GM18907 (cell line): ENCODE data around the gene UNC5B.

Experiments
- ATAC-seq: cut with Tn5 transposase; IDR thresholded peaks from one replicate; pipeline ENCODE4 v1.9.1; 2021; ENCODE audit warnings: mild to moderate bottlenecking, moderate library complexity; ENCODE audit not compliant: unreplicated experiment

Gene UNC5B

GRCh38 chr10:71222601-71223346 lies 10.4 kb downstream of the UNC5B start:
- ATAC-seq, result no peak

DNA sequence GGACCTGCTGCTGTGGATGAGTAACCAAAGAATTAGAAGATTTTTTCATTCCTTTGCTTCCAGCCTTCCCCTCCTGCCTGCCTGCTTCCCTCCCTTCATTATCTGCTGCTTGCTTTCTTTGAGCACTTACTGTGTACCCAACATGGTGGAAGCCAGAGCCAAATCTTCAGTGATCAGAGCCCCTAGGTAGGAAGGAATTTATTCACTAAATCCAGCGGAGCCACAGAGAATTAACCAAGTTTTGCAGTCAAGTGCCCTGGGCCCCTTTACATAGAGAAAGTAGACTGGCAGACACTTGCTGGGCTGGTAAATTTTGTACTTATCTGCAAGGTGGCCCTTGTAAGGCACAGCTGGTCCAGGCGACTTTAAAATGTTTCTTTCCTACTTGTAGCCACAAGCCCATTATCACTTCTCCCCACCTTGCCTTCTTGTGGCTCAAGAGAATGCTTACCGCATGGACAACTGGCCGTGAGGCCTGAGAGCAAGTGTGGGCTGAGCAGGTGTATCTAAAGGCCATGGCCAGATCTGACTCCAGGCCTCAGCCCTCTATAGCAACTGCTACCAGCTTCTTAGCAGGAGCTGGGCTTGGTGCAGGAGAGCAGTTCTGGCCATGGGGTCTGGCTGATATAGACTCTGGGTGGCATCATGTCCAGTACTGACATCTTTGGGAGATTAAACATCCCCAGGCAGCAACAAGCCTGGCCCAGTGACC lies 11.1 kb downstream of the UNC5B start:
- ATAC-seq, result no peak

- ATAC-seq, result no peak
These were observed 13.1 kb downstream of the UNC5B start for GRCh38 chr10:71225291-71226058.

- no peak for ATAC-seq
These were observed 16.7 kb downstream of the UNC5B start for GRCh38 chr10:71228875-71229675.

DNA sequence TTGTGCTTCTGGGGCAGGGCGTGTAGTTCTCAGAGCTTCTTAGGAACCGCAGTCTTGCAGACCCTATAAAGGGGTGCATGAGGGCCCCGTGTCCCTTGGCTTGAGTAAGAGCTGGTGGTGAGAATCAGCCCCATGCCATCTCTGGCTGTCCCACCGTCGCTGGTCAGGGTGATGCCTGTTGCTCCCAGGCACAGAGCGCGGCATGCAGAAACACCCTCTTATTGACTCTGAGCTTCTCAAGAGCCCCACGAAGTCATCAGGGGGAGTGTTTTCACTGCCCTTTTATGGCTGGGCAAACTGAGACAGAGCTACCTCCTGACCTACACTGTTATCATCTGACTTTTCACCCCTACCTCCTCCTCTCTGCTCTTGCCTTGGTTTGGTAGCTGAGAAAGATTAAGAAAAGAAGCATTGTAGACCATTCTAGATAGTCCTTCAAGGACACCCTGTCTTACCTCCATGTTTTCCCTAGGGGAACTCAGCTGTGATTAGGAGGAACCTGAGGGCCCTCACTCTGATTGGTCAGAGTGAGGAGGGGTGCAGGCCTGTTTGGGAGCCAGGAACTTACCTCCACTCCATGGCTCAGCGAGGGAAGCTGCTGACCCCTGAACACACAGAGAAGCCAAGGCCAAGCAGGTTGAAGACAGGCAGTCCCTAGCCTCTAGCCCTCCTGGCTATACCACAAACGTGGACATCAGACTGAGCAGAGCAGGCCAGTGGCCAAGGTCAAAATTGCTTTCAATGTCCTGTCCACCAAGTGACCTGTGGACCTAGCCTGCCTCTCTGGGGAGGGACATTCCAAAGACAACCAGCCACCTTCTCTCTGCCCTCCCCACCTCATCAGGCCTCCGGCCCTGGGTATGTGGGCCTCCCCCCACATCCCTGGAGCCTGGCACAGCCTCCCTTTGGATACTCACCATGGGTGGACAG lies 17.6 kb downstream of the UNC5B start:
- ATAC-seq, result no peak

- ATAC-seq, result no peak
These were observed 18.3 kb downstream of the UNC5B start for GRCh38 chr10:71230656-71231025.

GRCh38 chr10:71231206-71231605 lies 18.8 kb downstream of the UNC5B start:
- ATAC-seq, result no peak

GRCh38 chr10:71232089-71232998 lies 20.0 kb downstream of the UNC5B start:
- ATAC-seq, result no peak

- ATAC-seq, result no peak
These were observed 21.1 kb downstream of the UNC5B start for GRCh38 chr10:71233482-71233892.

GRCh38 chr10:71234004-71234894 lies 21.9 kb downstream of the UNC5B start:
- ATAC-seq, result no peak

DNA sequence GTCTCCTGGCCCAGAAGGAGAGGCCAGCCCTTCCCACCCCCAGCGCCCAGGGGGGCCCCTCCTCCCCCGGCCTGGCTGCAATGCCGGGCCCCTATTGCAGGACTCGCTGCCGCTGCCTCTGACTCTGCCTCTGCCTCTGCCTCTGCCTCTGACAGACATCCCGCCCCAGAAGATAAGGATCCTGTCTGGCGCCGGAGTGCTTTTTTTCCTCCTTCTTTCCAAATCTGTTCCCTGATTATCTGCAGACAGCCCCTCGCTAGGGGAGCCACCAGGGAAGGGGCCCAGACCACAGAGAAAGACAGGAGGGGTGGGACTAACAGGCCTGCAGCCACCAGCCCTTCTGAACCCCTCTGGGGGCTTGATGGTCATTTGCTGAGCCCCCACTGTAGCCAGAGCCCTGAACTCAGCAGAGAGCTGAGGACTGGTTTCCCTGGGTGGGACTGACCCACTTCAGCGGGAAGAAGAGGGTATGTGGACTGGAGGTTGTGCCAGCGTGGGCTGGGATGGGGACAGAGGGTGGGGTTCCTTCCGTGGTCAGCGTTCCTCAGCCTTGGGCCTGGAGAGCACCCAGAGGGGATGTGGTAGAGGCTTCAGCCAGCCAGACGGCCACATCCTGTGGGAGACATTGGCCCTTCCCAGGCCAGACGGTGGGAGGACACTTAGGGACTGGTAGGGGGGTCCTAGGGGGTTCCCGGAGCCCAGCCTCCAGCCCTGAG lies 22.8 kb downstream of the UNC5B start:
- no peak for ATAC-seq

- ATAC-seq, result no peak
These were observed 23.4 kb downstream of the UNC5B start for GRCh38 chr10:71235808-71236207.

DNA sequence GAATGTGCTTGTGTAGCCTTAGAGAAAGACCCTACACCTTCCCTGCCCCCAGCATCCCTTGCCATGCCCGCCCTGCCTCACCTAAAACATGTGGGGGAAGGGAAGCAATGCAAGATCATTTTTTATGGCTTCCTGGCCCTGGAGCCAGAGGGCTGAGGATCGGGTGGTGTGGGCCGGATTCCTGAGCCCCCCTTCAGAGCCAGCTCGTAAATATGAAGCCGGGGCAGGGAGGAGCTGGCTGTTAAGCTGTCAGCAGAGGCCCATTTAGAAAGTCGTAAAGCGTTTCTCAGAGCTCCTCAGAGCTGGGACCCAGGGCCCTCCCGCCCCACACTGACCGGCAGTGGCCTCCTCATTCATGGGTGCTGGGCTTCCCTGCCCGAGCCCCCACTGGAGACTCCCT lies 23.9 kb downstream of the UNC5B start:
- ATAC-seq, result no peak

DNA sequence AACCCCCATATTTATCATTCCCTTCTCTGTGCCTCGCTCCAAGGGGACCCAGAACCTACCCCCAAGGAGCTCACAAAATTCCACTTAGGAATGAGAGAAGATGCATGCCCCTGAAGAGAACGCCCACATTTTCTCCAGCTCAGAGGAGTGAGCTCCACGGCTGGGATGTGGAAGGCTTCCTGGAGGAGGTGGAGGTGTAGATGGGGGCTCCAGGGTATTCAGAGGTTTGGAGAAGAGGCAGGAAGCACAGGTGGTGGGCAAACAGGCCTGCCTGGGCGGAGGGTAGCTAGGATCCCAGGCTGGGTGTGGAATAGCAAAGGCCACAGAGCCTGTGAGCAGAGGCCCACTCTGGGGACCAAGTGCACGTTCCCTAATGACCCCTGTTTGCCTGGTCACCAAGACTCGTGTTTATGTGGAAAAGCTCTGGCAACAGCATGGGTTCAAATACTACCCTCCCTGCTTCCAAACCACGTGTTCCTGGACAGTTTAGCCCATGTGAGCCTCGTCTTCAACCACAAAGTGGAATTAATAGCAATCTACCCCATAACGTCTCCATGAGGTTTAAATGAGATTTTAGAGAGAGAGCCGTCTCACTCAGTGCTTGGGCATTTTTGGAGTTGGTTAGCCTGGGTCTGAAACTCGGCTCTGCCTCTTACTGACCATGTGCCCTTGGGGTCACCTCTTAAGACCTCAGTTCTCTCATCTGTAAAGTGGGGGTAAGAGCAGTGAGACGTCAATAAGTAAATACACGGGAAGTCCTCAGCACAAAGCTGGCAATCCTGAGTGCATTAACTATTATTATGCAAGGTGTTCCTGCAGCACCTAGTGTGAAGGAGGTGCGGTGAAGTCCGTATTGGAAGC lies 24.7 kb downstream of the UNC5B start:
- no peak for ATAC-seq

- ATAC-seq, result no peak
These were observed 25.7 kb downstream of the UNC5B start for GRCh38 chr10:71237843-71238623.

GRCh38 chr10:71238626-71239025 lies 26.3 kb downstream of the UNC5B start:
- no peak for ATAC-seq
